ENCODE data around the gene GKN1. TPM values are rescaled to one million over a fixed set of nuclear protein-coding genes. Genes with fewer than 3 reads are reported as not detected.

Gene GKN1
- total RNA-seq, 1 experiment from 2014 or later, result not detected

- Histone ChIP-seq H2BK5ac (ENCODE audit: insufficient read length, low read length) (no peak overlapping the region), H3K4ac (ENCODE audit: low read depth, low read length) (no peak overlapping the region)
Observed at GRCh38 chr2:68974946-68975665, 670 bp downstream of the GKN1 start.

More at GRCh38 chr2:68974946-68975665, 670 bp downstream of the GKN1 start:
- no peaks in the 10 kb centered on the region for H3K9me3 ChIP-seq (ENCODE audit: control insufficient read depth, low read depth, low read length)
- H2AFZ ChIP-seq (ENCODE audit: low read length), result no peak overlapping the region
- H3K9ac ChIP-seq (ENCODE audit: extremely low read depth, insufficient read length, low read length), result no peak overlapping the region
- H2BK12ac ChIP-seq (ENCODE audit: insufficient read length, low read depth, low read length), result no peak overlapping the region
- H3K27me3 ChIP-seq (ENCODE audit: insufficient read depth, low read length), result no peaks in the 10 kb centered on the region
- H3K27ac Mint-ChIP-seq, result no peak overlapping the region
- no peak overlapping the region for H3K56ac ChIP-seq (ENCODE audit: insufficient read length, low read depth, low read length)
- H3K4me1 Mint-ChIP-seq, result peaks cover 8 to 10% of the 10 kb centered on the region in 2 experiments
- no peak overlapping the region for H2BK15ac ChIP-seq (ENCODE audit: low read depth, low read length)
- no peak overlapping the region for H2BK20ac ChIP-seq (ENCODE audit: low read depth, low read length, poor library complexity, severe bottlenecking)
- H2AK5ac ChIP-seq (ENCODE audit: insufficient read length, low read length), result no peak overlapping the region
- H3K4me3 Mint-ChIP-seq, result no peak overlapping the region
- H3K23ac ChIP-seq (ENCODE audit: insufficient read length, low read depth, low read length), result no peak overlapping the region
- H3K36me3 Mint-ChIP-seq (ENCODE audit: insufficient read depth in 1 of 3, low read depth in 3 of 3), result no peaks in the 10 kb centered on the region
- no CpG with 5 or more reads among the region's 9 CpGs for WGBS (ENCODE audit: extremely low coverage, insufficient read length, low lambda C conversion rate)
- H4K91ac ChIP-seq (ENCODE audit: insufficient read length, low read depth, low read length), result no peak overlapping the region
- H3K79me2 ChIP-seq (ENCODE audit: insufficient read depth, low read length), result no peaks in the 10 kb centered on the region
- no peaks in the 10 kb centered on the region for H3K79me1 ChIP-seq (ENCODE audit: insufficient read depth, low read depth, low read length, poor library complexity, severe bottlenecking)
- no peak overlapping the region for H3T11ph ChIP-seq (ENCODE audit: low read length)
- no peaks in the 10 kb centered on the region for H3K9me3 Mint-ChIP-seq
- TF ChIP-seq CTCF (conservative IDR thresholded peaks at IDR 0.05), result no peak
- H4K20me1 ChIP-seq (ENCODE audit: control insufficient read depth, insufficient read depth, insufficient read length), result no peaks in the 10 kb centered on the region
- H4K5ac ChIP-seq (ENCODE audit: insufficient read length, low read depth, low read length), result no peak overlapping the region
- H3K18ac ChIP-seq (ENCODE audit: insufficient read length, low read depth, low read length), result no peak overlapping the region
- H2BK120ac ChIP-seq (ENCODE audit: low read depth, low read length, poor library complexity, severe bottlenecking), result no peak overlapping the region
- DNase-seq, result no peak
- no peaks in the 10 kb centered on the region for H3K4me1 ChIP-seq (ENCODE audit: insufficient read depth, low read length)
- H3K27me3 Mint-ChIP-seq (ENCODE audit: low read depth), result peaks cover 12% of the 10 kb centered on the region
- no peaks in the 10 kb centered on the region for H3K23me2 ChIP-seq (ENCODE audit: insufficient read length, low read depth, low read length, poor library complexity, severe bottlenecking)
- no peak overlapping the region for H4K8ac ChIP-seq (replicated peaks; ENCODE audit: insufficient read length, low read depth, low read length)
- H3K14ac ChIP-seq (ENCODE audit: insufficient read depth, low read length), result no peak overlapping the region
- H3K27ac ChIP-seq (ENCODE audit: insufficient read length, low read depth, low read length), result no peak overlapping the region
- H3K4me2 ChIP-seq (ENCODE audit: insufficient read depth, insufficient read length, low read length), result no peak overlapping the region
